WTC11 (cell line): ENCODE results near the gene VEGFA.

Source experiments
- CBFB ChIP-seq: sonication (generic); formaldehyde crosslinking; IDR thresholded peaks from 2 replicates; pipeline ENCODE4 v1.8.1; 2022; ENCODE audit warnings: mild to moderate bottlenecking, low read depth, missing genetic modification reagents
- FOXK1 ChIP-seq: sonication (generic); formaldehyde crosslinking; IDR thresholded peaks from 2 replicates; pipeline ENCODE4 v1.8.0; 2022; ENCODE audit warnings: mild to moderate bottlenecking, moderate library complexity, missing genetic modification reagents
- TF ChIP-seq, protein P1 (sequence below): fragments of 200-600 bp; IDR thresholded peaks from 2 replicates; pipeline ENCODE4 v1.8.0; 2022; ENCODE audit warnings: antibody characterized with exemption

DNA sequence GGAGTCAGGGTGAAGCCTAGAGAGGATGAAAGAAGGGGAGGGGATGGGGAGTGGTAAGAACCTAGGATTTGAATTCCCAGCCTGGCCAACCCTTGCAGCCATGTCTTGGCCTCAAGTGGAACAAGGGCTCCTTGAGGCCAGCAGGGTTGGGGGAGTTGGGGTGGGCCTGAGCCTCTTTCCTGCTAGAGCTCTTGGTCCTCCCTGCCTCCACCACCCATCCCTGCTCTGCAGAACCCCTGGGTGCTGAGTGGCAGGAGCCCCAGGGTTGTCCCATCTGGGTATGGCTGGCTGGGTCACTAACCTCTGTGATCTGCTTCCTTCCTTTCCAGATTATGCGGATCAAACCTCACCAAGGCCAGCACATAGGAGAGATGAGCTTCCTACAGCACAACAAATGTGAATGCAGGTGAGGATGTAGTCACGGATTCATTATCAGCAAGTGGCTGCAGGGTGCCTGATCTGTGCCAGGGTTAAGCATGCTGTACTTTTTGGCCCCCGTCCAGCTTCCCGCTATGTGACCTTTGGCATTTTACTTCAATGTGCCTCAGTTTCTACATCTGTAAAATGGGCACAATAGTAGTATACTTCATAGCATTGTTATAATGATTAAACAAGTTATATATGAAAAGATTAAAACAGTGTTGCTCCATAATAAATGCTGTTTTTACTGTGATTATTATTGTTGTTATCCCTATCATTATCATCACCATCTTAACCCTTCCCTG, 8.3 kb downstream of the VEGFA start:
- TF ChIP-seq, protein P1, sequence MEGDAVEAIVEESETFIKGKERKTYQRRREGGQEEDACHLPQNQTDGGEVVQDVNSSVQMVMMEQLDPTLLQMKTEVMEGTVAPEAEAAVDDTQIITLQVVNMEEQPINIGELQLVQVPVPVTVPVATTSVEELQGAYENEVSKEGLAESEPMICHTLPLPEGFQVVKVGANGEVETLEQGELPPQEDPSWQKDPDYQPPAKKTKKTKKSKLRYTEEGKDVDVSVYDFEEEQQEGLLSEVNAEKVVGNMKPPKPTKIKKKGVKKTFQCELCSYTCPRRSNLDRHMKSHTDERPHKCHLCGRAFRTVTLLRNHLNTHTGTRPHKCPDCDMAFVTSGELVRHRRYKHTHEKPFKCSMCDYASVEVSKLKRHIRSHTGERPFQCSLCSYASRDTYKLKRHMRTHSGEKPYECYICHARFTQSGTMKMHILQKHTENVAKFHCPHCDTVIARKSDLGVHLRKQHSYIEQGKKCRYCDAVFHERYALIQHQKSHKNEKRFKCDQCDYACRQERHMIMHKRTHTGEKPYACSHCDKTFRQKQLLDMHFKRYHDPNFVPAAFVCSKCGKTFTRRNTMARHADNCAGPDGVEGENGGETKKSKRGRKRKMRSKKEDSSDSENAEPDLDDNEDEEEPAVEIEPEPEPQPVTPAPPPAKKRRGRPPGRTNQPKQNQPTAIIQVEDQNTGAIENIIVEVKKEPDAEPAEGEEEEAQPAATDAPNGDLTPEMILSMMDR: no peak
- no peak for TF ChIP-seq CBFB (CRISPR knock-in tag)
- TF ChIP-seq FOXK1: no peak
